Measurements from ENCODE around the gene C16orf96.

DNA sequence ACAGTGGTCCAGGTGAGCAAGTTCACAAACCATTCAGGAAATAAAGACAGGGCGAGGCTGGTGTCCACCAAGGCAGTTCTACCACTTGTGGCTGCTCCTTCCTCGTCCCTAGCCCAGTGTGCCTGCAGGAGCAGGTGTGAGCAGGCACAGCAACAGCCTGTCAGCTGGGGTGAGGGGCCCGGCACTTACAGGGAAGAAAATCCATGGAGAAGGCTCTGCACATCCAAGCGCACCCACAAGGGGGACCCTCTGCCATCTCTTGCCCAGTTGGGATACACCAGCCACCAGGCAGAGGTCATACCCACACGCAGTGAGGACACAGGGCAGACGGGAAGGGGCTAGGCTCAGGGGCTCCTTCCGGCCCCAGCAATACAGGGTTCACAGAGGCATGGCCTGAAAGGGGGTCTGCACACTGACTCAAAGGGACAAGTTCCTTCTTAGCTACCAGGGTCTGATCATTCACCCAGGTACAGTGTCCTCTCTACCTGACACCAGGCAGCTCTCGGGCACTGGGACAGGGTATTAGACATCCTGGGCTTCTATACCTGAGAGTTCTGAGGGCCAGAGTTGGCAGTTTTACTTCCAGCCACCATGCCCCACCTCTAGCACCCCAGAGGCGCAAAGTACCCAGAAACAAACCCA is 44.6 kb upstream of the C16orf96 start:
- TF ChIP-seq POLR2AphosphoS5 (IDR thresholded peaks at IDR 0.05; ENCODE audit: low read depth, low read length) (no peak), TAF1 (IDR thresholded peaks at IDR 0.05; ENCODE audit: low read depth, low read length) (no peak), POLR2A (IDR thresholded peaks at IDR 0.05; ENCODE audit: low read depth, low read length) (no peak), SPI1 (IDR thresholded peaks at IDR 0.05; ENCODE audit: low read depth, low read length) (no peak)

Data from GM12891 (cell line).